ENCODE data around the gene KCNK4.
"Not testable (repeated sequence)": the region's sequence is repeated elsewhere in the genome, so short reads cannot be mapped to it uniquely, and the experiment has no call there.

The KCNK4 gene

DNA sequence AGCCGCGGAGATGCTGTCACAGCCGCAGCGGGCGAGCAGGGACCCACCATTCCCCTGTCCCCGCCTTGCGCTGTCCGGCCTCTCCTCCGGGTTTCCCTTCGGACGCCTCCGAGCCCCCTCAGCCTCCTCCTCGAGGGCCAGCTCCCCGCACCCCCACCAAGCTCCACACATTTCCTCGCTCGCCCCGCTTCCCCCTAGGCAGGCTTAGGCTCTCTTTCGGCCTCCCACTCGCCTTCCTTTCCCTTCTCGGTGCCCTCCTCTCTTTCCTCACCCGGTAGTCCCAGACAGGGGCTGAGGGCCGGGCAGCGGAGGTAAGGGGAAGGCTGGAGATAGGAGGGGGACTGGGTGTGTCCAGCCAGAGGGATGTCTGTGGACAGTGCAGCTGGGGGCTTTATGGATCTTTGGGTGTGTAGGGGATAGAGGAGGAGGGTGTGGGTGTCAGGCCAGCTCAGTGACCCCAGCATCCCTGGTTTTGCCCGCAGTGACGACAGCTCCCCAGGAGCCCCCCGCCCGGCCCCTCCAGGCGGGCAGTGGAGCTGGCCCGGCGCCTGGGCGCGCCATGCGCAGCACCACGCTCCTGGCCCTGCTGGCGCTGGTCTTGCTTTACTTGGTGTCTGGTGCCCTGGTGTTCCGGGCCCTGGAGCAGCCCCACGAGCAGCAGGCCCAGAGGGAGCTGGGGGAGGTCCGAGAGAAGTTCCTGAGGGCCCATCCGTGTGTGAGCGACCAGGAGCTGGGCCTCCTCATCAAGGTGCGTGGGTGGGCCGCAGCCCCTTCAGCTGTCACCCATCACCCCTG, 1.6 kb downstream of the KCNK4 start:
- no peak for DNase-seq

DNA sequence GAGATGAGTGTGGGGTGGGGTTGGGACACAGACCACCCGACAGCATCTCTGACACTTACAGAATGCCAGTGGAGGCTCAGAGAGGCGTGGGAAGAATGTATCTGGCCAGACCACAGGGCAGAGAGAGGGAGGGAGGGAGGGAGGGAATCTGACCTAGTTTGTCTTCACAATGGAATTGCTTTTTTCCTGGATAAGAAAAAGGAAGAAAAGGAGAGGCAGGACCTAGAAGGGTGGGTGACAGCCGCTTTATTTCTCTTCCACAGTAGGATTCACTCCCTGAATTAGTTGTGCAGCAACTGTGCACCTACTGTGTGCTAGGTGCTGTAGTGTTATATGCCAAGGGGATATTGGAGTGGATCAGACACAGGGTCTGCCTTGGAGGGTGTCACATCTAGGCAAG, 3.7 kb downstream of the KCNK4 start:
- no peak for DNase-seq

DNA sequence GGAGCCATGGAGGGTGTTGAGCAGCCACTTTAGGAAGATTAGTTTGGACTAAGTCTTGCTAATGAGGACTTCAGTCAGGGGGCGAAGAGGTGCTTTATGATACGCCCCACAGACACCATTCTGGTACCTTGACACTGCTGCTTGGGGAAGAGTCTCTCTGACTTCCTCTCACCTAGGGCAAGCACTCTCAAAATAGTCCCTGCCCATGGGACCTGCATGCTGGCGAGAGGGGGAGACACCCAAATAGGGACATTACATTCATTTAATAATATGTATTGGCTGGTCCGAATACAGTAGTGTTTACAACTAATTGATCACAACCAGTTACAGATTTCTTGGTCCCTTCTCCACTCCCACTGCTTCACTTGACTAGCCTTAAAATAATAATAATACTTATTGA, 4.7 kb downstream of the KCNK4 start:
- no peak for DNase-seq

DNA sequence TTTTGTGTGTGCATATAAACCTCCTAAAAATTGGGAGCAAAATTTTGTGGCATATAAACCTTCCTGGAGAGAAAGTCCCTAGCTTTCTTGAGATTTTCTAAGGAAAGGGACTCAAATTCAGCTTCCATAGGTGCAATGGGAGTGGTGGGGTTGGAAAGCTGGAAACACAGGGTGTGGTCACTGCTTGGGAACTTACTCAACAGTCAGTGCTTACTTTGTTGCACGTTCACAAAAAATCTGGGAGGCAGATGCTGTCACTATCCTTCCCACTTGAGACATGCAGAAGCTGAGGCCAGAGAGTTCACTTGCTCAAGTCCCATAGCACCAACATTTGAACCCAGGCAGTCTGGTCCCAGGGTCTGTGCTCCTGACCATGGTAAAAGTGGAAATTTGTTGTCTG, 5.1 kb downstream of the KCNK4 start:
- DNase-seq: no peak

DNA sequence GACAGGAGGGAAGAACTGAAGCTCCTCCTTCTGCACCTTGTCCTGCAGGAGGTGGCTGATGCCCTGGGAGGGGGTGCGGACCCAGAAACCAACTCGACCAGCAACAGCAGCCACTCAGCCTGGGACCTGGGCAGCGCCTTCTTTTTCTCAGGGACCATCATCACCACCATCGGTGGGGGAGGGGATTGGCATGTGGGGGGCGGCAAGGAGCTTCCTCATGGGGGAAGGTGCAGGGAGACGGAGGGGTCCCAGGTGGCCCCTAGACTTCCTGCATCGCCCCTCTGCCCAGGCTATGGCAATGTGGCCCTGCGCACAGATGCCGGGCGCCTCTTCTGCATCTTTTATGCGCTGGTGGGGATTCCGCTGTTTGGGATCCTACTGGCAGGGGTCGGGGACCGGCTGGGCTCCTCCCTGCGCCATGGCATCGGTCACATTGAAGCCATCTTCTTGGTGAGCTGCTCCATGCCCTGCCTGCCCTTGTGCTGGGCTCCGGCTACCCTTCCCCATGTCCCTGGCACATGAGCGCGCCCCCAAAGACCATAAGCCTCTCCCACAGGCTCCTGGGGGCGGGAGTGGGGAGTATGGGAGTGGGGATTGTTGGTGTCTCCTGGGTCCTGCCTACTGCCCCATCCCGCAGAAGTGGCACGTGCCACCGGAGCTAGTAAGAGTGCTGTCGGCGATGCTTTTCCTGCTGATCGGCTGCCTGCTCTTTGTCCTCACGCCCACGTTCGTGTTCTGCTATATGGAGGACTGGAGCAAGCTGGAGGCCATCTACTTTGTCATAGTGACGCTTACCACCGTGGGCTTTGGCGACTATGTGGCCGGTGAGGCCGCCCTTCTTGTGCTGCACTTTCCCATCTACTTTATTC, 6.0 kb downstream of the KCNK4 start:
- no peak for DNase-seq

DNA sequence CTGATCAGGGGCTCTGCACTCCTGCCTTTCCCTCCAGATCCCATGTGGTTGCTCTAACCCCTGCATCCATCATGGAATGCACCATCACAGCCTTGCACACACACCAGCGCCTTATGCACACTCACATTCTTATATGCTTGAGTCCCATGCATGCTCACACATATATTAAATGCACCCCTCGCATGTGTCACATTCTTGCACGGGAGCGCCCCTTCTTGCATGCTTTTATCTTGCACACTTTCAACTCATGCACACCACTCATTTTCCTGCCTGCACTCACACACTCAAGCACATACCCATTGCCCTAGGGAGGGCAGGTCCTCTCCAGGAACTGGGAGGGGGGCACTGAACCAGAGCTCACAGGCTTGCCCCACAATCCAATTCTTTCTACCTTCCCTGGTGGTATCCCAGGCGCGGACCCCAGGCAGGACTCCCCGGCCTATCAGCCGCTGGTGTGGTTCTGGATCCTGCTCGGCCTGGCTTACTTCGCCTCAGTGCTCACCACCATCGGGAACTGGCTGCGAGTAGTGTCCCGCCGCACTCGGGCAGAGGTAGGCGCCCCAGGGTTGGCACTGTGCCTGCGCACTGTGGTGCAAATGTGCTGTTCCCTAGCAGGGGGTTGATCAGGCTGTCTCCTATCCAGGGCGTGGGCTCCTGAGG, 6.7 kb downstream of the KCNK4 start:
- peak; percentile 43 for DNase-seq

DNA sequence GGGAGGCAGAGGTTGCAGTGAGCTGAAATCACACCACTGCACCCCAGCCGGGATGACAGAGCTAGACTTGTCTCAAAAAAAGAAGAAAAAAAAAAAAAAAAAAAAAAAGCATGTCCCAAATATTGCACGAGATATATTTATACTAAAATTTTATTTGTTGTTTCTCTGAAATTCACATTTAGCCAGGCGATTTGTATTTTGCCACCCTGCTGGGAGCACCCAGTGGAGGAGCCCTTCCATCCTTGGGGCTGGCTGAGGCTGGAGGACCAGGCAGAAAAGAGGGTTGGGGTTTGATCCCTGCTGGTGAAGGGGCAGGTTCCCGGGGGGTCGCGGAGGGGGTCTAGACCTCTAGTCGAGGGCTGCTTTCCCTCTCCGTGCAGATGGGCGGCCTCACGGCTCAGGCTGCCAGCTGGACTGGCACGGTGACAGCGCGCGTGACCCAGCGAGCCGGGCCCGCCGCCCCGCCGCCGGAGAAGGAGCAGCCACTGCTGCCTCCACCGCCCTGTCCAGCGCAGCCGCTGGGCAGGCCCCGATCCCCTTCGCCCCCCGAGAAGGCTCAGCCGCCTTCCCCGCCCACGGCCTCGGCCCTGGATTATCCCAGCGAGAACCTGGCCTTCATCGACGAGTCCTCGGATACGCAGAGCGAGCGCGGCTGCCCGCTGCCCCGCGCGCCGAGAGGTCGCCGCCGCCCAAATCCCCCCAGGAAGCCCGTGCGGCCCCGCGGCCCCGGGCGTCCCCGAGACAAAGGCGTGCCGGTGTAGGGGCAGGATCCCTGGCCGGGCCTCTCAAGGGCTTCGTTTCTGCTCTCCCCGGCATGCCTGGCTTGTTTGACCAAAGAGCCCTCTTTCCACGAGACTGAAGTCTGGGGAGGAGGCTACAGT, 8.1 kb downstream of the KCNK4 start:
- no peak for DNase-seq

DNA sequence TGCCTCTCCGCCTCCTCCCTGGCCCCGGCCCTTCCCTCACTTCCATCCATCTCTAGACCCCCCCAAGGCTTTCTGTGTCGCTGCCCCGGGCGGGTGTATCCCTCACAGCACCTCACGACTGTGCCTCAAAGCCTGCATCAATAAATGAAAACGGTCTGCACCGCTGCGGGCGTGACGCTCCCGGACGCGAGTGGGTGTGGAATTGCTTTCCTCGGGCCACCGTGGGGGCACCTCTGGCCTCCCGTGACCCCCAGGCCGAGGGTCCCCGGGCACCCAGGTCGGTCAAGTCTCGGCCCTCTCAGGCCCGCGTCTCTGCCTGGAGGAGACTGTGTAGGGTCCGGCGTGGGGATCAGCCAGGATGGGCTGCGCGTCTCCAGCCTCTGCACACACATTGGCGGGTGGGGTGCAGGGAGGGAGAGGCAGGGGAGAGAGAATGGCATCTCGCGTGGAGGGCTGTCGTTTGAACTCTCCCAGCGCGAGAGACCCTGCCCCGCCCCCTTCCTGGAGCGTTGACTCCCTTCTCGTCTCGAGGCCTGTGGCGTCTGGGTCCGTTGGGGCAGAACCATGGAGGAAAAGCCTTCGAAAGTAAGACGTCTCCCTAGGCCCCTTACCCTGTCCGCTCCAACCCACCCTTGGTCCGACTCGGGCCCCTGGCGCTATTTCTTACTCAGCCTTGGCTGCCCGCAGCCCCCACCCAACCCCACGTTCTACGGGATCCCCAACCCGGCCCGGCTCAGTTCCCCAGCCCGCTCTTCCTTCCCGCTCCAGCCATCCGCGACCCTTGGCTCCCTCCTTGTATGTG, 8.9 kb downstream of the KCNK4 start, which contains the start of gene CATSPERZ:
Gene CATSPERZ, plus strand, starts transcription at position 512 of the 802 bp plus-strand sequence. Its CDS starts 53 bp downstream, at position 565.
- no peak for DNase-seq

DNA sequence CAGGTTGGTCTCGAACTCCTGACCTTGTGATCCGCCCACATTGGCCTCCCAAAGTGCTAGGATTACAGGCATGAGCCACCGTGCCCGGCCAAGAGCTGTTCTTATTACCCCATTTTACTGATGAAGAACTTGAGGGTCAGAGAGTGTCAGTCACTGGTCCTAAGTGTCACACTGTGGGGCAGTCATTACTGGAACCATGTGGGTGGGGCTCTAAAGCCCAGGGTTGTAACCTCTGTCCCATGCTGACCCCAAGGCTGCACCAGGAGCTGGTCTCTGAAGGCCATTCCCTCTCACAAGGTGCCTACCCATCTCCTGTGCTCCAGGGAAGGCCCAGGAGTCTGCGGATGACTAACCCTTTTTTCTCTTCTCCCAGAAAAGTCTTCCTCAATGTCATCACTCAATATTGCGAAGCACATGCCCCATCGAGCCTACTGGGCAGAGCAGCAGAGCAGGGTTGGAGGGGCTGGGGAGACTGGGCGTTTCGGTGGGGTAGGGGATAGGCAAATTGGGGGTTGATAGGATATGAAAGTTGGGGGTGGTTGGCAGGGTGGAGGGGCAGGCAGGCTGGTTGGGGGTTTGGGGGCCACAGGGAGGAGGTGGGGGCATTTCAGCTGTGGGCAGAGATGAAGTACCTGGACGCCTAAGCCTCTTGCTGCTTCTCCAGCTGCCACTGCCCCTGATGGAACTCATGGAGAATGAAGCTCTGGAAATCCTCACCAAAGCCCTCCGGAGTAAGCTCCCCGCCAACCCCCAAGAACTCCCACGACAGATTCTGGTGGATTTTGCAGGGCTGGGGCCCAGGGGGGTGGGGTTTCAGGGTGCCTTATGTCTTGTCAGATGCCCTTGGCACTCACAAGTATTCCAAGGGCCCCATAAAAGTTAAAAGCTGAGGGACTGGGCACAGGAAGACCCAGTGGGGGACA, 12.3 kb downstream of the KCNK4 start:
- no peak for DNase-seq

DNA sequence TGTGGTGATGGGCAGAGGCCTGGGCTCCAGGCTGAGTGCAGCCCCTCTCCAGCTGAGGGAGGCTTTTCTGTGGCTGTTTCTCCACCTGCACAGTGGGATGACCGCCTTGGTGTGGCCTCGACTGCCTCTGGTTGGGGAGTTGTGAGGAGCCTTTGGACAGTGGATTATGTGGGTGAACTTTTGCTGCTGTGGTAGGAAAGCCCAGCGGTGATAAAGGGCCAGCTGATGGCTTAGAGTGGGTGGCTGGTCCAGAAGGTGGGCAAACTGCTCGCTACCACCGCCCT, 12.9 kb downstream of the KCNK4 start:
- DNase-seq: no peak

DNA sequence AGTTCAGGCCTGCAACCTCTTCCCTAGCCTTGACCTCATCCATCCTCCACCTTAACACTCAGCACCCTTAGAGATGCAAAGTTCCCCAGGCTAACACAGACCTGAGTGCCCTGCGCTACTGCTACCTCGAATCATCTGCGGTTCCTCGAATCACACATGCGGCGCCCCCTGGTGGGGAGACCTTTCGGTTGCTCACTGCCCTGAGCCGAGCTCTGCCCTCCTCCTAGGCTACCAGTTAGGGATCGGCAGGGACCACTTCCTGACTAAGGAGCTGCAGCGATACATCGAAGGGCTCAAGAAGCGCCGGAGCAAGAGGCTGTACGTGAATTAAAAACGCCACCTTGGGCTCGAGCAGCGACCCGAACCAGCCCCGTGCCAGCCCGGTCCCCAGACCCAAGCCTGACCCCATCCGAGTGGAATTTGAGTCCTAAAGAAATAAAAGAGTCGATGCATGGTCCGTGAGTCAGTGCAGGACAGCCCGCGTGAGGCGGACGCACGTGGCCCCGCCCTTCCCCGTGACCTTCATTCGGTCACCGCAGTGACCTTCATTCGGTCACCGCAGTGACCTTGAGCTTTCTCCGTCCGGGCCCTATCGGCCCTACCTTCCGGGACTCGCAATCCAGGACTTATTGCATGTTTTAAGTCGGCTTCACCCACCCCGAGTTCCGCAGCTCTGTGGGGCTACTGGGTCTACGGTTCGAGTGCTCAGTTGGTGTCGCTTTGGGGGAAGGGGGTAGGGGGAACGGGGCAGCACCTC, 13.4 kb downstream of the KCNK4 start:
- peak; percentile 94 for DNase-seq

DNA sequence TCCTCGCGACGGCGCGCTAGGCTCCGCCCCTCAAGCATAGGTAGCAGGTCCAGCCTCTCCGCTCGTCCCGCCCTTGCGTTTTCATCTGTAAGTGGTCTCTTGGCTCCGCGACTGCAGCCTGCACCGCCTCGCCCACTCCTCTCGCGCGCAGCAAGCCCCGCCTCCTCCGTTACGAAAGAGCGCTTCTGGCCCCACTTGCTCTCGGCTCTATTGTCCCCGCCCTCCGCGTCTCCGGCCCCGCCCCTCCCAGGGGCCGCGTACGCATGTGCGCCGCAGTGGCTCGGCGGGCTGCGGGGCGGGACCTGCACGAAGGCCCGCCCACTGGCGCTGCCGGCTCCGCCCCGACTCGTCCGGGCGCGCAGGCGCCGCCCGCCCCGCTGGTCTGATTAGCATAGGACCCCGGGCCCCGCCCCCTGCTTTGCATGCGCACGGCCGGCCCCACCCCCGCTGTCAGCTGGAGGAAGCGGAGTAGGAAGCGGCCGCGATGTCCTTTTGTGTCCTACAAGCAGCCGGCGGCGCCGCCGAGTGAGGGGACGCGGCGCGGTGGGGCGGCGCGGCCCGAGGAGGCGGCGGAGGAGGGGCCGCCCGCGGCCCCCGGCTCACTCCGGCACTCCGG, 14.1 kb downstream of the KCNK4 start, which contains the start of gene ESRRA:
Gene ESRRA, plus strand, starts transcription at position 450 of the 616 bp plus-strand sequence. CDS start 1,656 bp downstream, outside the sequence.
- peak; percentile 98 for DNase-seq

DNA sequence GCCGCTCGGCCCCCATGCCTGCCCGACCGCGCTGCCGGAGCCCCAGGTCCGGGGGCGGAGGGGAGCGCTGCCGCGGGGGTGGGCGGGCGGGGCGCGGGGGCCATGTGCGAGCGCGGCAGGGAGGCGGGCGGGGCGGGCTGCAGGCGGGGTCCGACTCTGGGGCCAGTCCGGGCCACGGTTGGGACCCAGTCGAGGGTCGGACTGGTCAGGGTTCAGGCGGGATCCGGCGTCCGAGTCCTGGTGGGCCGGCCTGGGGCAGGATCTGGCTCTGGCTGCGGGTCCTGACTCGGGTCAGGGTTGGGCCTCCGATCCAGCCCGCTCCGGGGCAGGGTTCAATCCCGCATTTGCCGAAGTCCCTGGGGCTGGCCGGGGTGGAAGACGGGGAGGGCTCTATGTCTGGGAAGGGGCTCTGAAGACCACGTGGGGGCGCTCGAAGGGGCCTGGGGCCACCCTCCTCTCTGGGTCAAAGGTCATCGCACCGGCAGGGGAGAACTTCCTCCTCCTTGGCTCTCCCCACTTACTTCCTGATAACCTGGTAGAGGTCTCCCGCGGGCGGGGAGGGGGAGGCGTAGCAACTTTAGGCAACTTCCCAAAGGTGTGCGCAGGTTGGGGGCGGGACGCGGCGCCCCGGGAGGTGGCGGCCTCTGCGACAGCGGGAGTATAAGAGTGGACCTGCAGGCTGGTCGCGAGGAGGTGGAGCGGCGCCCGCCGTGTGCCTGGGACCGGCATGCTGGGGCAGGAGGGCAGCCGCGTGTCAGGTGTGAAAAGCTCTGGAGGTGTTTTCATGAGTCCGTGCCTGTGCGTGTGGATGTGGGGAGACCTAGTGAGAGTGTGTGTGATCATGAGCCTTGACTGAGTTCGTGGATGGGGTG, 14.8 kb downstream of the KCNK4 start:
- peak; percentile 87 for DNase-seq

DNA sequence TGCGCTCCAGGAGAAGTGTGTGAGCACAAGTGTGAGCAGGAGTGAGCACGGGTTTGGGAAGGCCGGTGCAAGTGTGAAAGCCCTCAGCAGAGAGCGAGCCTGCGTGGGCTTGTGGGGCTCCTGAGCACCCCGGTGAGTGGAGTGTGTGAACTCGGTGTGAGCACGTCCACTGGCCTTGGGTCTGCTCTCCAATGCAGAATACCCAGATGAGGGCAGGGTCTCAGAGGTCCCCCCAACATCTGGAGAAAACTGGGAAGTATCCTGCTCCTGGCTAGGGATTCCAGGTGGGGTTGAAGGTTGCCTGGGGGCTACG, 15.4 kb downstream of the KCNK4 start:
- no peak for DNase-seq

DNA sequence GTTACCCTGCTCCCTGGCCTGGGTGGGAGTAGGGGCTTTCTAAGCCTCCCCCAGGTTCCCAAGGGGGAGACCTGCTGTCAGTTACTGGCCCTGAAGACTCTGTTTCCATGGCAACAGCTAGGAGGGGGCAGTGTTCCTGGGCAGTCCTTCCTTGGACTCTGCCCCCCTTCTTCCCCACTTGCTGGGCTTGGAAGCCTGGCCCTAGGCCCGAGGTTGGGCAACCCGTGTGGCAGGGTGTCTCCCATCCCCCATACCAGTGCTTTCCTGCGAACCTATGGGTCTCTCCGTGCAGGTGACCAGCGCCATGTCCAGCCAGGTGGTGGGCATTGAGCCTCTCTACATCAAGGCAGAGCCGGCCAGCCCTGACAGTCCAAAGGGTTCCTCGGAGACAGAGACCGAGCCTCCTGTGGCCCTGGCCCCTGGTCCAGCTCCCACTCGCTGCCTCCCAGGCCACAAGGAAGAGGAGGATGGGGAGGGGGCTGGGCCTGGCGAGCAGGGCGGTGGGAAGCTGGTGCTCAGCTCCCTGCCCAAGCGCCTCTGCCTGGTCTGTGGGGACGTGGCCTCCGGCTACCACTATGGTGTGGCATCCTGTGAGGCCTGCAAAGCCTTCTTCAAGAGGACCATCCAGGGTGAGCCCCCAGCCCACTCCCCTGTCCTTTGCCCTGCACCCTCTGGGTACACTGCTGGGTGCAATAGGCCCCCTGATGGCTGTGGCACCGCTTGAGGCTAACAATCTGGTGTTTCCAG, 15.9 kb downstream of the KCNK4 start:
- DNase-seq: no peak

DNA sequence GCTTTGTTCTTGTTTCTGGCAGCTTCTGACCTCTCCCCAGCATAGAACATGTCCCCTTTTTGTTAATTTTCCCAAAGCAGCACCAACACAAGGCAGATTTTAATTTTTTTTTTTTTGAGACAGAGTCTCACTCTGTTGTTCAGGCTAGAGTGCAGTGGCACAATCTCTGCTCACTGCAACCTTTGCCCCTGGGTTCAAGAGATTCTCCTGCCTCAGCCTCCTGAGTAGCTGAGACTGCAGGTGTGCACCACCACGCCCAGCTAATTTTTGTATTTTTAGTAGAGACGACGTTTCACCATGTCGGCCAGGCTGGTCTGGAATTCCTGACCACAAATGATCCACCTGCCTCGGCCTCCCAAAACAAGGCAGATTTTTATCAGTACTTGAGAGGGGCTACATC, 16.7 kb downstream of the KCNK4 start:
- DNase-seq: not testable (repeated sequence)

DNA sequence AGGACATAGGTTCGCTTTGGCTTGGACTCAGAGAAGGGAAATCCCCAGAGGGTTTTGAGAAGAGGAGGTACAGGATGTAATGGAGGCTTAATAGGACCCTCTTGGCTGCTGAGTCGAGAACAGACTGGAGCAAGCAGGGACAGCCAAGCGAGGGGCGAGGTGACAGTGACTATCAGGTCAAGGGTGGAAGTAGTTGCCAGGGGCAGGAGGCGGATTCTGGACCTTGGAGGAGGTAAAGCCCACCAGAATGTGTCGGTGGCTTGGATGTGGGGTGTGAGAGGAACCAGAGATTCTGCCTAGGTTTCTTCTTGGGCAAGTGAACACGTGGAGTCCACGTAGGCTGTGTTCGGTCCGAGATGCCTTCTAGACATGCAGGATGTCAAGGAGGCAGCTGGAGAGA, 21.8 kb downstream of the KCNK4 start:
- no peak for DNase-seq
